Activated naive CD4-positive, alpha-beta T cell treated with anti-CD3 and anti-CD28 coated beads, Interleukin-2, amount 50 U/mL, for 24 hours (primary cell): ENCODE results near the gene CAND1.
A peak's percentile ranks its signal among the peaks of the same experiment; 100 is the strongest.
"Not testable (repeated sequence)": the region's sequence is repeated elsewhere in the genome, so short reads cannot be mapped to it uniquely, and the experiment has no call there.

Experiments used
- H3K27ac Mint-ChIP-seq: one replicate; pipeline ENCODE4 v1.8.0; 2021; ENCODE audit warnings: mild to moderate bottlenecking, mixed read lengths
- H3K27me3 Mint-ChIP-seq: one replicate; pipeline ENCODE4 v1.8.0; 2021; ENCODE audit warnings: mixed read lengths
- H3K36me3 Mint-ChIP-seq: one replicate; pipeline ENCODE4 v1.8.0; 2021; ENCODE audit warnings: mixed read lengths
- H3K4me1 Mint-ChIP-seq: one replicate; pipeline ENCODE4 v1.8.0; 2021; ENCODE audit warnings: mixed read lengths
- H3K4me3 Mint-ChIP-seq: one replicate; pipeline ENCODE4 v1.8.0; 2021; ENCODE audit warnings: mild to moderate bottlenecking, mixed read lengths
- H3K9me3 Mint-ChIP-seq: one replicate; pipeline ENCODE4 v1.8.0; 2021; ENCODE audit warnings: mixed read lengths

The CAND1 gene

GRCh38 chr12:67306712-67307111 is 37.6 kb downstream of the CAND1 start:
- H3K27ac Mint-ChIP-seq: no peak overlapping the region
- peaks cover 8% of the 10 kb centered on the region for H3K4me1 Mint-ChIP-seq
- no peaks in the 10 kb centered on the region for H3K27me3 Mint-ChIP-seq
- H3K4me3 Mint-ChIP-seq: no peak overlapping the region
- H3K36me3 Mint-ChIP-seq: peaks cover 40% of the 10 kb centered on the region
- H3K9me3 Mint-ChIP-seq: no peaks in the 10 kb centered on the region

GRCh38 chr12:67315661-67316060 is 46.5 kb downstream of the CAND1 start:
- H3K4me1 Mint-ChIP-seq: peaks cover 10% of the 10 kb centered on the region
- peaks cover 32% of the 10 kb centered on the region for H3K36me3 Mint-ChIP-seq
- H3K27ac Mint-ChIP-seq: no peak overlapping the region
- no peak overlapping the region for H3K4me3 Mint-ChIP-seq
- H3K9me3 Mint-ChIP-seq: no peaks in the 10 kb centered on the region
- H3K27me3 Mint-ChIP-seq: no peaks in the 10 kb centered on the region

- Mint-ChIP-seq H3K9me3 (peaks cover 5% of the 10 kb centered on the region), H3K27ac (no peak overlapping the region), H3K4me3 (no peak overlapping the region), H3K27me3 (no peaks in the 10 kb centered on the region), H3K36me3 (peaks cover 21% of the 10 kb centered on the region), H3K4me1 (peaks cover 18% of the 10 kb centered on the region)
Measured at GRCh38 chr12:67318786-67319185, 49.6 kb downstream of the CAND1 start.

GRCh38 chr12:67319936-67320335 is 50.8 kb downstream of the CAND1 start:
- H3K4me3 Mint-ChIP-seq: no peak overlapping the region
- H3K27me3 Mint-ChIP-seq: no peaks in the 10 kb centered on the region
- H3K36me3 Mint-ChIP-seq: peaks cover 21% of the 10 kb centered on the region
- peaks cover 18% of the 10 kb centered on the region for H3K4me1 Mint-ChIP-seq
- H3K9me3 Mint-ChIP-seq: peaks cover 5% of the 10 kb centered on the region
- no peak overlapping the region for H3K27ac Mint-ChIP-seq

- Mint-ChIP-seq H3K9me3 (peaks cover 5% of the 10 kb centered on the region), H3K36me3 (peaks cover 21% of the 10 kb centered on the region), H3K27ac (peak overlapping the region; percentile 89), H3K4me1 (peaks cover 18% of the 10 kb centered on the region), H3K27me3 (no peaks in the 10 kb centered on the region), H3K4me3 (no peak overlapping the region)
Measured at GRCh38 chr12:67320614-67321295, 51.6 kb downstream of the CAND1 start.

- H3K27ac Mint-ChIP-seq: no peak overlapping the region
- H3K36me3 Mint-ChIP-seq: peaks cover 18% of the 10 kb centered on the region
- peaks cover 18% of the 10 kb centered on the region for H3K4me1 Mint-ChIP-seq
- H3K27me3 Mint-ChIP-seq: no peaks in the 10 kb centered on the region
- H3K4me3 Mint-ChIP-seq: no peak overlapping the region
- H3K9me3 Mint-ChIP-seq: peaks cover 5% of the 10 kb centered on the region
Measured at GRCh38 chr12:67322580-67322979, 53.4 kb downstream of the CAND1 start.

GRCh38 chr12:67323007-67323406 is 53.8 kb downstream of the CAND1 start:
- Mint-ChIP-seq H3K27me3 (no peaks in the 10 kb centered on the region), H3K4me1 (peaks cover 18% of the 10 kb centered on the region), H3K27ac (no peak overlapping the region), H3K4me3 (no peak overlapping the region), H3K9me3 (peaks cover 5% of the 10 kb centered on the region), H3K36me3 (peaks cover 15% of the 10 kb centered on the region)

GRCh38 chr12:67326637-67327036 is 57.5 kb downstream of the CAND1 start:
- Mint-ChIP-seq H3K4me3 (no peak overlapping the region), H3K9me3 (peaks cover 5% of the 10 kb centered on the region), H3K4me1 (peaks cover 5% of the 10 kb centered on the region), H3K27me3 (no peaks in the 10 kb centered on the region), H3K27ac (no peak overlapping the region), H3K36me3 (peaks cover 6% of the 10 kb centered on the region)

- Mint-ChIP-seq H3K27ac (no peak overlapping the region), H3K9me3 (no peaks in the 10 kb centered on the region), H3K4me3 (no peak overlapping the region), H3K4me1 (peaks cover 5% of the 10 kb centered on the region), H3K36me3 (no peaks in the 10 kb centered on the region), H3K27me3 (no peaks in the 10 kb centered on the region)
Measured at GRCh38 chr12:67327466-67327865, 58.3 kb downstream of the CAND1 start.

- Mint-ChIP-seq H3K4me3 (no peak overlapping the region), H3K27me3 (no peaks in the 10 kb centered on the region), H3K36me3 (peaks cover 17% of the 10 kb centered on the region), H3K4me1 (peaks cover 5% of the 10 kb centered on the region), H3K9me3 (peaks cover 7% of the 10 kb centered on the region), H3K27ac (no peak overlapping the region)
Measured at GRCh38 chr12:67331123-67331522, 62.0 kb downstream of the CAND1 start.

- no peak overlapping the region for H3K4me3 Mint-ChIP-seq
- peaks cover 5% of the 10 kb centered on the region for H3K4me1 Mint-ChIP-seq
- H3K27me3 Mint-ChIP-seq: no peaks in the 10 kb centered on the region
- peaks cover 20% of the 10 kb centered on the region for H3K36me3 Mint-ChIP-seq
- no peak overlapping the region for H3K27ac Mint-ChIP-seq
- H3K9me3 Mint-ChIP-seq: peaks cover 7% of the 10 kb centered on the region
Measured at GRCh38 chr12:67331828-67332227, 62.7 kb downstream of the CAND1 start.

- Mint-ChIP-seq H3K27me3 (no peaks in the 10 kb centered on the region), H3K4me1 (peaks cover 5% of the 10 kb centered on the region), H3K27ac (no peak overlapping the region), H3K4me3 (no peak overlapping the region), H3K36me3 (peaks cover 32% of the 10 kb centered on the region), H3K9me3 (peaks cover 15% of the 10 kb centered on the region)
Measured at GRCh38 chr12:67333649-67334048, 64.5 kb downstream of the CAND1 start.

GRCh38 chr12:67338426-67338825 is 69.3 kb downstream of the CAND1 start:
- Mint-ChIP-seq H3K9me3 (peaks cover 37% of the 10 kb centered on the region), H3K27ac (no peak overlapping the region), H3K4me1 (no peaks in the 10 kb centered on the region), H3K36me3 (peaks cover 49% of the 10 kb centered on the region), H3K4me3 (no peak overlapping the region), H3K27me3 (no peaks in the 10 kb centered on the region)

- H3K27me3 Mint-ChIP-seq: no peaks in the 10 kb centered on the region
- no peaks in the 10 kb centered on the region for H3K4me1 Mint-ChIP-seq
- no peak overlapping the region for H3K4me3 Mint-ChIP-seq
- H3K9me3 Mint-ChIP-seq: peaks cover 34% of the 10 kb centered on the region
- H3K36me3 Mint-ChIP-seq: peaks cover 45% of the 10 kb centered on the region
- H3K27ac Mint-ChIP-seq: no peak overlapping the region
Measured at GRCh38 chr12:67339530-67339929, 70.4 kb downstream of the CAND1 start.

GRCh38 chr12:67341086-67341485 is 71.9 kb downstream of the CAND1 start:
- H3K4me3 Mint-ChIP-seq, H3K27ac Mint-ChIP-seq, H3K4me1 Mint-ChIP-seq, H3K27me3 Mint-ChIP-seq: not testable (repeated sequence)
- H3K36me3 Mint-ChIP-seq: peaks cover 41% of the 10 kb centered on the region
- H3K9me3 Mint-ChIP-seq: peaks cover 30% of the 10 kb centered on the region

GRCh38 chr12:67344979-67345710 is 76.0 kb downstream of the CAND1 start:
- Mint-ChIP-seq H3K4me3 (no peak overlapping the region), H3K27ac (no peak overlapping the region), H3K27me3 (no peaks in the 10 kb centered on the region), H3K9me3 (peaks cover 12% of the 10 kb centered on the region), H3K36me3 (peaks cover 18% of the 10 kb centered on the region), H3K4me1 (no peaks in the 10 kb centered on the region)
